ENCODE data around the gene CPAMD8.

The CPAMD8 gene

GRCh38 chr19:17045907-17046502, 19.4 kb upstream of the CPAMD8 start:
- no peak overlapping the region for H3K27ac ChIP-seq (ENCODE audit: poor library complexity, severe bottlenecking)
- TF ChIP-seq CTCF (IDR thresholded peaks at IDR 0.05; ENCODE audit: poor library complexity, severe bottlenecking), result no peak
- ATAC-seq (ENCODE audit: low read depth) (no peak), DNase-seq (ENCODE audit: low spot score) (no peak)
- peaks cover 3% of the 10 kb centered on the region for H3K4me1 ChIP-seq (ENCODE audit: insufficient read depth, poor library complexity, severe bottlenecking)
- H3K27me3 ChIP-seq (ENCODE audit: insufficient read depth, poor library complexity, severe bottlenecking), result no peaks in the 10 kb centered on the region
- H3K36me3 ChIP-seq (ENCODE audit: low read depth), result peaks cover 20% of the 10 kb centered on the region
- no peaks in the 10 kb centered on the region for H3K9me3 ChIP-seq (ENCODE audit: severe bottlenecking)
- H3K4me3 ChIP-seq (ENCODE audit: severe bottlenecking), result no peak overlapping the region

- no peaks in the 10 kb centered on the region for H3K4me1 ChIP-seq (ENCODE audit: insufficient read depth, poor library complexity, severe bottlenecking)
- H3K36me3 ChIP-seq (ENCODE audit: low read depth), result no peaks in the 10 kb centered on the region
- TF ChIP-seq CTCF (IDR thresholded peaks at IDR 0.05; ENCODE audit: poor library complexity, severe bottlenecking), result no peak
- H3K9me3 ChIP-seq (ENCODE audit: severe bottlenecking), result no peaks in the 10 kb centered on the region
- ATAC-seq (ENCODE audit: low read depth), result no peak
- no peak for DNase-seq (ENCODE audit: low spot score)
- H3K4me3 ChIP-seq (ENCODE audit: severe bottlenecking), result no peak overlapping the region
- no peaks in the 10 kb centered on the region for H3K27me3 ChIP-seq (ENCODE audit: insufficient read depth, poor library complexity, severe bottlenecking)
- no peak overlapping the region for H3K27ac ChIP-seq (ENCODE audit: poor library complexity, severe bottlenecking)
Observed at GRCh38 chr19:17043744-17044143, 17.1 kb upstream of the CPAMD8 start.

GRCh38 chr19:17041976-17042375, 15.4 kb upstream of the CPAMD8 start:
- TF ChIP-seq CTCF (IDR thresholded peaks at IDR 0.05; ENCODE audit: poor library complexity, severe bottlenecking), result no peak
- H3K4me1 ChIP-seq (ENCODE audit: insufficient read depth, poor library complexity, severe bottlenecking), result no peaks in the 10 kb centered on the region
- no peaks in the 10 kb centered on the region for H3K27me3 ChIP-seq (ENCODE audit: insufficient read depth, poor library complexity, severe bottlenecking)
- no peak overlapping the region for H3K4me3 ChIP-seq (ENCODE audit: severe bottlenecking)
- no peak overlapping the region for H3K27ac ChIP-seq (ENCODE audit: poor library complexity, severe bottlenecking)
- H3K36me3 ChIP-seq (ENCODE audit: low read depth), result no peaks in the 10 kb centered on the region
- no peak for ATAC-seq (ENCODE audit: low read depth)
- H3K9me3 ChIP-seq (ENCODE audit: severe bottlenecking), result no peaks in the 10 kb centered on the region
- DNase-seq (ENCODE audit: low spot score), result no peak

- Histone ChIP-seq H3K36me3 (ENCODE audit: low read depth) (no peaks in the 10 kb centered on the region), H3K4me3 (ENCODE audit: severe bottlenecking) (no peak overlapping the region), H3K4me1 (ENCODE audit: insufficient read depth, poor library complexity, severe bottlenecking) (no peaks in the 10 kb centered on the region), H3K27me3 (ENCODE audit: insufficient read depth, poor library complexity, severe bottlenecking) (no peaks in the 10 kb centered on the region), H3K9me3 (ENCODE audit: severe bottlenecking) (no peaks in the 10 kb centered on the region), H3K27ac (ENCODE audit: poor library complexity, severe bottlenecking) (no peak overlapping the region)
- ATAC-seq (ENCODE audit: low read depth) (no peak), DNase-seq (ENCODE audit: low spot score) (no peak)
- no peak for TF ChIP-seq CTCF (IDR thresholded peaks at IDR 0.05; ENCODE audit: poor library complexity, severe bottlenecking)
Observed at GRCh38 chr19:17037966-17038500, 11.4 kb upstream of the CPAMD8 start.

GRCh38 chr19:17037184-17037583, 10.6 kb upstream of the CPAMD8 start:
- Histone ChIP-seq H3K9me3 (ENCODE audit: severe bottlenecking) (no peaks in the 10 kb centered on the region), H3K4me3 (ENCODE audit: severe bottlenecking) (no peak overlapping the region), H3K27me3 (ENCODE audit: insufficient read depth, poor library complexity, severe bottlenecking) (no peaks in the 10 kb centered on the region), H3K27ac (ENCODE audit: poor library complexity, severe bottlenecking) (no peak overlapping the region), H3K4me1 (ENCODE audit: insufficient read depth, poor library complexity, severe bottlenecking) (no peaks in the 10 kb centered on the region), H3K36me3 (ENCODE audit: low read depth) (no peaks in the 10 kb centered on the region)
- ATAC-seq (ENCODE audit: low read depth), result no peak; the same call in 2 of the 3 replicates
- DNase-seq (ENCODE audit: low spot score), result no peak
- TF ChIP-seq CTCF (IDR thresholded peaks at IDR 0.05; ENCODE audit: poor library complexity, severe bottlenecking), result no peak
